HG03520 (cell line): Measurements from ENCODE around the gene VIPR1.
"Not testable (repeated sequence)": the region's sequence is repeated elsewhere in the genome, so short reads cannot be mapped to it uniquely, and the experiment has no call there.

Experiments used
- ATAC-seq: cut with Tn5 transposase; IDR thresholded peaks from one replicate; pipeline ENCODE4 v1.9.1; 2021; ENCODE audit warnings: mild to moderate bottlenecking, moderate library complexity; ENCODE audit not compliant: unreplicated experiment

Gene VIPR1

GRCh38 chr3:42531470-42531869, 29.0 kb downstream of the VIPR1 start:
- no peak for ATAC-seq

GRCh38 chr3:42532229-42532628, 29.8 kb downstream of the VIPR1 start:
- ATAC-seq: no peak

GRCh38 chr3:42533161-42533897, 30.9 kb downstream of the VIPR1 start:
- no peak for ATAC-seq

- ATAC-seq: no peak
These were observed 33.7 kb downstream of the VIPR1 start for GRCh38 chr3:42535981-42536784.

GRCh38 chr3:42537350-42537749, 34.9 kb downstream of the VIPR1 start:
- no peak for ATAC-seq

- peak; percentile 53 for ATAC-seq
These were observed 37.6 kb downstream of the VIPR1 start for GRCh38 chr3:42539871-42540714.

GRCh38 chr3:42541079-42541478, 38.6 kb downstream of the VIPR1 start:
- ATAC-seq: no peak

GRCh38 chr3:42544492-42545283, 42.2 kb downstream of the VIPR1 start:
- no peak for ATAC-seq

GRCh38 chr3:42545284-42545900, 42.9 kb downstream of the VIPR1 start:
- no peak for ATAC-seq

- no peak for ATAC-seq
These were observed 44.3 kb downstream of the VIPR1 start for GRCh38 chr3:42546691-42547213.

- ATAC-seq: no peak
These were observed 45.0 kb downstream of the VIPR1 start for GRCh38 chr3:42547401-42547945.

- no peak for ATAC-seq
These were observed 46.7 kb downstream of the VIPR1 start for GRCh38 chr3:42549131-42549530.

- ATAC-seq: no peak
These were observed 47.8 kb downstream of the VIPR1 start for GRCh38 chr3:42550250-42550649.

- ATAC-seq: no peak
These were observed 50.4 kb downstream of the VIPR1 start for GRCh38 chr3:42552830-42553229.

- no peak for ATAC-seq
These were observed 53.7 kb downstream of the VIPR1 start for GRCh38 chr3:42556089-42556632.

GRCh38 chr3:42556817-42557216, 54.4 kb downstream of the VIPR1 start:
- ATAC-seq: not testable (repeated sequence)

GRCh38 chr3:42557854-42558253, 55.4 kb downstream of the VIPR1 start:
- no peak for ATAC-seq

- no peak for ATAC-seq
These were observed 59.8 kb downstream of the VIPR1 start for GRCh38 chr3:42562047-42562907.
